WTC11 (cell line): Measurements from ENCODE around the gene SIRT3. TPM values are rescaled to one million over a fixed set of nuclear protein-coding genes. Genes with fewer than 3 reads are reported as not detected.

ENCODE experiments used
- ATAC-seq: fragments of 200-7000 bp; cut with Tn5 transposase; 2 replicates; pipeline ENCODE4 v1.10.0; 2021; ENCODE audit warnings: mild to moderate bottlenecking, moderate library complexity
- CTCF ChIA-PET: fragments of 300-600 bp; sonication (Branson Sonifier 250); formaldehyde crosslinking; loops from one replicate; lab custom pipeline; 2021; ENCODE audit warnings: antibody characterized with exemption; lab: Charles Lee
- POLR2A ChIA-PET: fragments of 350-600 bp; sonication (Branson Sonifier 250); formaldehyde crosslinking; loops from one replicate; lab custom pipeline; 2021; ENCODE audit warnings: antibody characterized with exemption; lab: Charles Lee
- DNase-seq: peaks from one replicate; pipeline ENCODE4 v3.0.0; 2021; ENCODE audit warnings: low spot score
- H3K27ac Mint-ChIP-seq: 2 replicates; pipeline ENCODE4 v1.8.0; 2021; ENCODE audit warnings: mixed read lengths
- H3K27me3 Mint-ChIP-seq: 2 replicates; pipeline ENCODE4 v1.8.0; 2021; ENCODE audit warnings: low read depth, mild to moderate bottlenecking, moderate library complexity, mixed read lengths
- H3K36me3 Mint-ChIP-seq: 2 replicates; pipeline ENCODE4 v1.8.0; 2021; ENCODE audit warnings: mixed read lengths
- H3K4me1 Mint-ChIP-seq: 2 replicates; pipeline ENCODE4 v1.8.0; 2022; ENCODE audit warnings: mixed read lengths
- H3K4me3 Mint-ChIP-seq: 2 replicates; pipeline ENCODE4 v1.8.0; 2021; ENCODE audit warnings: mild to moderate bottlenecking, moderate library complexity, mixed read lengths
- H3K9me3 Mint-ChIP-seq: 2 replicates; pipeline ENCODE4 v1.8.0; 2021; ENCODE audit warnings: mixed read lengths
- AR ChIP-seq: fragments of 250-450 bp; sonication (Bioruptor Pico); IDR thresholded peaks from 2 replicates; pipeline ENCODE4 v1.9.0; 2021; ENCODE audit warnings: mild to moderate bottlenecking
- ARID4B ChIP-seq: sonication (generic); formaldehyde crosslinking; IDR thresholded peaks from 2 replicates; pipeline ENCODE4 v1.8.0; 2023; ENCODE audit warnings: missing genetic modification reagents, mild to moderate bottlenecking, borderline replicate concordance
- ATF1 ChIP-seq: sonication (generic); formaldehyde crosslinking; IDR thresholded peaks from 2 replicates; pipeline ENCODE4 v1.8.1; 2023; ENCODE audit warnings: mild to moderate bottlenecking, moderate library complexity, missing genetic modification reagents
- ATF2 ChIP-seq: sonication (generic); formaldehyde crosslinking; IDR thresholded peaks from 2 replicates; pipeline ENCODE4 v1.8.1; 2022; ENCODE audit warnings: low read depth, missing genetic modification reagents, borderline replicate concordance
- CREM ChIP-seq: sonication (generic); formaldehyde crosslinking; IDR thresholded peaks from 2 replicates; pipeline ENCODE4 v1.8.1; 2022; ENCODE audit warnings: mild to moderate bottlenecking, missing genetic modification reagents, moderate library complexity
- FOXJ3 ChIP-seq: sonication (generic); formaldehyde crosslinking; IDR thresholded peaks from 2 replicates; pipeline ENCODE4 v1.9.0; 2021; ENCODE audit warnings: missing genetic modification reagents, mild to moderate bottlenecking, borderline replicate concordance
- KAT7 ChIP-seq: sonication (generic); formaldehyde crosslinking; IDR thresholded peaks from 2 replicates; pipeline ENCODE4 v1.8.1; 2023; ENCODE audit warnings: missing genetic modification reagents, mild to moderate bottlenecking, borderline replicate concordance
- NFYB ChIP-seq: sonication (generic); formaldehyde crosslinking; conservative IDR thresholded peaks from 2 replicates; pipeline ENCODE4 v1.8.0; 2022; ENCODE audit warnings: low read depth, missing genetic modification reagents
- PRRX2 ChIP-seq: fragments of 250-450 bp; sonication (Bioruptor Pico); IDR thresholded peaks from 2 replicates; pipeline ENCODE4 v1.8.0; 2021; ENCODE audit warnings: mild to moderate bottlenecking
- SMAD4 ChIP-seq: sonication (generic); formaldehyde crosslinking; IDR thresholded peaks from 2 replicates; pipeline ENCODE4 v1.8.0; 2022; ENCODE audit warnings: mild to moderate bottlenecking, missing genetic modification reagents
- USF1 ChIP-seq: sonication (generic); formaldehyde crosslinking; IDR thresholded peaks from 2 replicates; pipeline ENCODE4 v1.8.0; 2022; ENCODE audit warnings: mild to moderate bottlenecking, missing genetic modification reagents
- ZBTB43 ChIP-seq: sonication (generic); formaldehyde crosslinking; IDR thresholded peaks from 2 replicates; pipeline ENCODE4 v1.8.1; 2023; ENCODE audit warnings: mild to moderate bottlenecking, missing genetic modification reagents
- ZNF138 ChIP-seq: sonication (generic); formaldehyde crosslinking; conservative IDR thresholded peaks from 2 replicates; pipeline ENCODE4 v1.8.1; 2022; ENCODE audit warnings: mild to moderate bottlenecking, moderate library complexity, missing genetic modification reagents
- total RNA-seq: library from RNA; stranded (reverse); gene quantifications from 3 replicates; pipeline ENCODE4 v1.2.3, GENCODE V29; 2021
- TF ChIP-seq, protein P1 (sequence below): fragments of 250-450 bp; sonication (Bioruptor Pico); IDR thresholded peaks from 2 replicates; pipeline ENCODE4 v1.9.0; 2021; ENCODE audit warnings: mild to moderate bottlenecking
- TF ChIP-seq, protein P2 (sequence below): sonication (generic); formaldehyde crosslinking; IDR thresholded peaks from 2 replicates; pipeline ENCODE4 v1.8.1; 2023; ENCODE audit warnings: mild to moderate bottlenecking, moderate library complexity, missing genetic modification reagents
- TF ChIP-seq, protein P3 (sequence below): fragments of 250-450 bp; sonication (Bioruptor Pico); conservative IDR thresholded peaks from 2 replicates; pipeline ENCODE4 v1.9.0; 2021; ENCODE audit warnings: mild to moderate bottlenecking

Gene SIRT3
- total RNA-seq, 1 experiment from 2014 or later, result 21.0 TPM

DNA sequence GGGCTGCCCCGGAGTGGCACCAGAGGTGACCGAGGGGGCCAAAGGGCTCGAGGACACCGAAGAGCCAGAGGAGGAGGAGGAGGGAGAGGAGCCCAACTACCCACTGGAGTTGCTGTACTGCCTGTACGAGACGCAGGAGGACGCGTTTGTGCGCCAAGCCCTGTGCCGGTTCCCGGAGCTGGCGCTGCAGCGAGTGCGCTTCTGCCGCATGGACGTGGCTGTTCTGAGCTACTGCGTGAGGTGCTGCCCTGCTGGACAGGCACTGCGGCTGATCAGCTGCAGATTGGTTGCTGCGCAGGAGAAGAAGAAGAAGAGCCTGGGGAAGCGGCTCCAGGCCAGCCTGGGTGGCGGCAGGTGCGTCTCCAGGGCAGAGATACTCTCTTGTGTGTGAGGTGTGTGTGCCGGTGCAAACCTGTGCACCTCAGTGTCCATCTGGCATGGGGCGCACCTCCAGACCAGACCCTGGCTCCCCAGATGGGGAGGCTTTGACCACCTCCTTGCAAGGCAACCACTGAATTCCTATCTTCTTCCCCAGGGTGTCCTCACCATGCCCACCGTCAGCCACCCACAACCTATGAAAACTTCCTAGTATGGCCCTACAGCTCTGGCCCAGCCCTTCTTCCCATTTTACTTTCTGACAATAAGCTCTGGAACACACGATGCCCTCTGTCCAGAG is 45.5 kb upstream of the SIRT3 start:
- no peaks in the 10 kb centered on the region for H3K36me3 Mint-ChIP-seq
- no peak for ATAC-seq
- CTCF ChIA-PET, result interaction anchor here (0.8 to 5.8 kb wide), 6 partner anchors 9 to 125 kb away, joined by 3 to 53 read pairs (median 3); partner anchors contain the start of gene IFITM2
- TF ChIP-seq CREM (CRISPR knock-in tag) (no peak), NFYB (CRISPR knock-in tag) (no peak), ZNF138 (CRISPR knock-in tag) (no peak), KAT7 (CRISPR knock-in tag) (no peak), ATF2 (CRISPR knock-in tag) (no peak)
- TF ChIP-seq, protein P1, sequence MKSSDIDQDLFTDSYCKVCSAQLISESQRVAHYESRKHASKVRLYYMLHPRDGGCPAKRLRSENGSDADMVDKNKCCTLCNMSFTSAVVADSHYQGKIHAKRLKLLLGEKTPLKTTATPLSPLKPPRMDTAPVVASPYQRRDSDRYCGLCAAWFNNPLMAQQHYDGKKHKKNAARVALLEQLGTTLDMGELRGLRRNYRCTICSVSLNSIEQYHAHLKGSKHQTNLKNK, result no peak
- TF ChIP-seq, protein P2, sequence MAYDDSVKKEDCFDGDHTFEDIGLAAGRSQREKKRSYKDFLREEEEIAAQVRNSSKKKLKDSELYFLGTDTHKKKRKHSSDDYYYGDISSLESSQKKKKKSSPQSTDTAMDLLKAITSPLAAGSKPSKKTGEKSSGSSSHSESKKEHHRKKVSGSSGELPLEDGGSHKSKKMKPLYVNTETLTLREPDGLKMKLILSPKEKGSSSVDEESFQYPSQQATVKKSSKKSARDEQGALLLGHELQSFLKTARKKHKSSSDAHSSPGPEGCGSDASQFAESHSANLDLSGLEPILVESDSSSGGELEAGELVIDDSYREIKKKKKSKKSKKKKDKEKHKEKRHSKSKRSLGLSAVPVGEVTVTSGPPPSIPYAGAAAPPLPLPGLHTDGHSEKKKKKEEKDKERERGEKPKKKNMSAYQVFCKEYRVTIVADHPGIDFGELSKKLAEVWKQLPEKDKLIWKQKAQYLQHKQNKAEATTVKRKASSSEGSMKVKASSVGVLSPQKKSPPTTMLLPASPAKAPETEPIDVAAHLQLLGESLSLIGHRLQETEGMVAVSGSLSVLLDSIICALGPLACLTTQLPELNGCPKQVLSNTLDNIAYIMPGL (CRISPR knock-in tag), result no peak
- TF ChIP-seq, protein P3, sequence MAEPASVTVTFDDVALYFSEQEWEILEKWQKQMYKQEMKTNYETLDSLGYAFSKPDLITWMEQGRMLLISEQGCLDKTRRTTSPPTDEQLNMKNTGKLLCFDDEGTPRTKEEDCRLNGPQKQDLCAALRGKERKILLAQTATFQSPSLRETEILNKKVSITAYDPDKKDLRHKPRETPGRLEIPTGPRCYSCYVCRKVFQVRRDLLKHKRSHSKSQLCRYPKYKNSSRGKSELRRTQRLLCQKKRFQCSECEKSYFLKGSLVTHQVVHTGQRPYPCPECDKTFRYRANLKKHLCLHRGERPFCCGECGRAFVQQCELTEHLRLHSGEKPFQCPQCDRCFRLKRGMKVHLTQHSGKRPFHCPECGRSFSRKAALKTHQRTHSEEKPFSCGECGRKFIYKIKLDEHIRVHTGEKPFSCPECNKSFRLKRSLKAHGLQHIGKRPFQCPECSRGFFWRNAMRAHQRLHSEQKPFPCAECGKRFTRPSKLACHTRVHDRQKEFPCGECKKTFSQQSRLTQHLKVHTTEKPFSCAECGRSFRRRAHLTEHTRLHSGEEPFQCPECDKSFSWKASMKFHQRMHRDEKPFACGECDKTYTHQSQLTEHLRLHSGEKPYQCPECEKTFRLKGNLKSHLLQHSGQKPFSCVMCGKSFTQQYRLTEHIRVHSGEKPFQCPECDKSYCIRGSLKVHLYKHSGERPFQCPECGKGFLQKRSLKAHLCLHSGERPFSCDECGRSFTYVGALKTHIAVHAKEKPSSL, result no peak
- TF ChIP-seq, all 79 proteins: peak for 0
- Mint-ChIP-seq H3K4me3 (no peak overlapping the region), H3K27me3 (peaks cover 48% of the 10 kb centered on the region), H3K27ac (no peak overlapping the region), H3K4me1 (peaks cover 36% of the 10 kb centered on the region), H3K9me3 (peaks cover under 1% of the 10 kb centered on the region; the same call in 1 of the 2 replicates)
- no peak for DNase-seq
- POLR2A ChIA-PET, result interaction anchor here (0.7 kb wide), 1 partner anchor 17 kb away, joined by 4 read pairs; the partner anchor contains the start of gene IFITM5

DNA sequence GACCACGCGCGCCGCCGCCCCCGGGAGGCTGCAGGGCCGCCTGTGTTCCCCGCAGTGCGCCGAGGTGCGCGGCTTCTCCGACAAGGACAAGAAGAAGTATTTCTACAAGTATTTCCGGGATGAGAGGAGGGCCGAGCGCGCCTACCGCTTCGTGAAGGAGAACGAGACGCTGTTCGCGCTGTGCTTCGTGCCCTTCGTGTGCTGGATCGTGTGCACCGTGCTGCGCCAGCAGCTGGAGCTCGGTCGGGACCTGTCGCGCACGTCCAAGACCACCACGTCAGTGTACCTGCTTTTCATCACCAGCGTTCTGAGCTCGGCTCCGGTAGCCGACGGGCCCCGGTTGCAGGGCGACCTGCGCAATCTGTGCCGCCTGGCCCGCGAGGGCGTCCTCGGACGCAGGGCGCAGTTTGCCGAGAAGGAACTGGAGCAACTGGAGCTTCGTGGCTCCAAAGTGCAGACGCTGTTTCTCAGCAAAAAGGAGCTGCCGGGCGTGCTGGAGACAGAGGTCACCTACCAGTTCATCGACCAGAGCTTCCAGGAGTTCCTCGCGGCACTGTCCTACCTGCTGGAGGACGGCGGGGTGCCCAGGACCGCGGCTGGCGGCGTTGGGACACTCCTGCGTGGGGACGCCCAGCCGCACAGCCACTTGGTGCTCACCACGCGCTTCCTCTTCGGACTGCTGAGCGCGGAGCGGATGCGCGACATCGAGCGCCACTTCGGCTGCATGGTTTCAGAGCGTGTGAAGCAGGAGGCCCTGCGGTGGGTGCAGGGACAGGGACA is 44.8 kb upstream of the SIRT3 start:
- Mint-ChIP-seq H3K27ac (no peak overlapping the region), H3K4me3 (peak overlapping the region; percentile 24), H3K4me1 (peaks cover 36% of the 10 kb centered on the region), H3K9me3 (peaks cover 8% of the 10 kb centered on the region), H3K27me3 (peaks cover 50% of the 10 kb centered on the region), H3K36me3 (no peaks in the 10 kb centered on the region)
- DNase-seq (no peak), ATAC-seq (no peak)
- POLR2A ChIA-PET, result interaction anchor here (0.6 to 1.2 kb wide), 3 partner anchors 18 to 167 kb away, joined by 3 to 4 read pairs (median 3); partner anchors contain the start of gene IFITM5
- CTCF ChIA-PET, result interaction anchor here (0.8 to 5.8 kb wide), 4 partner anchors 10 to 126 kb away, joined by 3 to 53 read pairs (median 4); no protein-coding TSS in a partner anchor
- TF ChIP-seq ARID4B (no peak), FOXJ3 (CRISPR knock-in tag) (no peak), AR (CRISPR knock-in tag) (no peak), SMAD4 (CRISPR knock-in tag) (no peak), ATF1 (CRISPR knock-in tag) (no peak), PRRX2 (CRISPR knock-in tag) (no peak), ZBTB43 (CRISPR knock-in tag) (no peak), USF1 (CRISPR knock-in tag) (no peak)
